ENCODE measurements around the gene GHDC. TPM values are rescaled to one million over a fixed set of nuclear protein-coding genes. Genes with fewer than 3 reads are reported as not detected.

Gene GHDC
- total RNA-seq, 1 experiment from 2014 or later = 8.5 TPM

DNA sequence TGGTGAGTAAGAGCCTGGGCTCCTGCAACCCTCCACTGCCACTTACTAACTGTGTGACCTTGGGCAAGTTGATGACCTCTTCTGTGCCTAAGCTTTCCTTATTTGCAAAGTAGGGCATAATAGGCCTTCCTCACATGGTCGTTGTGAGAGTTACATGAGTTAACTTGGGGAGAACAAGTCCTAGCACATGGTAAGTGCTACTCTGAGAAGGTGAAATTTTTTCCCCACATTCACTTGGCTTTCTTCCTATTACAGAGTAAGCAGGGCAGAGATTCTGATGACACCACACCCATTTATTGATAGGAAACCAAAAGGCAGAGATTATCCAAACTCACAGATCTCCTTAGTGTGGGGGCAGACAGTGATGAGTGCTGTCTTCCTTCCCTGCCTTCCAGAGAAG lies 15.0 kb downstream of the GHDC start:
- Mint-ChIP-seq H3K9me3 (no peaks in the 10 kb centered on the region; a peak in 1 of 5 replicates), H3K36me3 (ENCODE audit: insufficient read depth in 1 of 3, low read depth in 3 of 3) (no peaks in the 10 kb centered on the region; a peak in 1 of 7 replicates), H3K4me1 (peaks cover 19 to 22% of the 10 kb centered on the region in 2 experiments), H3K27ac (no peak overlapping the region), H3K27me3 (ENCODE audit: low read depth) (peaks cover 57% of the 10 kb centered on the region), H3K4me3 (peak overlapping the region in 1 of 2 experiments; percentile 87; a peak in 1 of 5 replicates)
- Histone ChIP-seq H3K4ac (ENCODE audit: low read depth, low read length) (no peak overlapping the region), H2BK5ac (ENCODE audit: insufficient read length, low read length) (no peak overlapping the region), H3K18ac (ENCODE audit: insufficient read length, low read depth, low read length) (no peak overlapping the region), H3K9ac (ENCODE audit: extremely low read depth, insufficient read length, low read length) (no peak overlapping the region), H3K23me2 (ENCODE audit: insufficient read length, low read depth, low read length, poor library complexity, severe bottlenecking) (peaks cover 18% of the 10 kb centered on the region), H3K9me3 (ENCODE audit: control insufficient read depth, low read depth, low read length) (no peaks in the 10 kb centered on the region), H2AK5ac (ENCODE audit: insufficient read length, low read length) (no peak overlapping the region), H4K20me1 (ENCODE audit: control insufficient read depth, insufficient read depth, insufficient read length) (peaks cover 3% of the 10 kb centered on the region), H3K4me2 (ENCODE audit: insufficient read depth, insufficient read length, low read length) (no peak overlapping the region), H3K27me3 (ENCODE audit: insufficient read depth, low read length) (peaks cover 8% of the 10 kb centered on the region; the same call in 1 of the 2 replicates), H3K27ac (ENCODE audit: insufficient read length, low read depth, low read length) (no peak overlapping the region), H3K23ac (ENCODE audit: insufficient read length, low read depth, low read length) (no peak overlapping the region), H4K91ac (ENCODE audit: insufficient read length, low read depth, low read length) (no peak overlapping the region), H2BK120ac (ENCODE audit: low read depth, low read length, poor library complexity, severe bottlenecking) (no peak overlapping the region), H2BK20ac (ENCODE audit: low read depth, low read length, poor library complexity, severe bottlenecking) (no peak overlapping the region), H2AFZ (ENCODE audit: low read length) (no peak overlapping the region), H3K56ac (ENCODE audit: insufficient read length, low read depth, low read length) (no peak overlapping the region), H4K8ac (replicated peaks; ENCODE audit: insufficient read length, low read depth, low read length) (no peak overlapping the region), H3K79me1 (ENCODE audit: insufficient read depth, low read depth, low read length, poor library complexity, severe bottlenecking) (no peaks in the 10 kb centered on the region), H3K79me2 (ENCODE audit: insufficient read depth, low read length) (no peaks in the 10 kb centered on the region), H3T11ph (ENCODE audit: low read length) (no peak overlapping the region), H3K4me1 (ENCODE audit: insufficient read depth, low read length) (peaks cover 3% of the 10 kb centered on the region; the same call in 1 of the 2 replicates), H3K14ac (ENCODE audit: insufficient read depth, low read length) (no peak overlapping the region), H2BK12ac (ENCODE audit: insufficient read length, low read depth, low read length) (no peak overlapping the region), H4K5ac (ENCODE audit: insufficient read length, low read depth, low read length) (no peak overlapping the region), H2BK15ac (ENCODE audit: low read depth, low read length) (no peak overlapping the region)
- DNase-seq = no peak
- TF ChIP-seq, protein P1, sequence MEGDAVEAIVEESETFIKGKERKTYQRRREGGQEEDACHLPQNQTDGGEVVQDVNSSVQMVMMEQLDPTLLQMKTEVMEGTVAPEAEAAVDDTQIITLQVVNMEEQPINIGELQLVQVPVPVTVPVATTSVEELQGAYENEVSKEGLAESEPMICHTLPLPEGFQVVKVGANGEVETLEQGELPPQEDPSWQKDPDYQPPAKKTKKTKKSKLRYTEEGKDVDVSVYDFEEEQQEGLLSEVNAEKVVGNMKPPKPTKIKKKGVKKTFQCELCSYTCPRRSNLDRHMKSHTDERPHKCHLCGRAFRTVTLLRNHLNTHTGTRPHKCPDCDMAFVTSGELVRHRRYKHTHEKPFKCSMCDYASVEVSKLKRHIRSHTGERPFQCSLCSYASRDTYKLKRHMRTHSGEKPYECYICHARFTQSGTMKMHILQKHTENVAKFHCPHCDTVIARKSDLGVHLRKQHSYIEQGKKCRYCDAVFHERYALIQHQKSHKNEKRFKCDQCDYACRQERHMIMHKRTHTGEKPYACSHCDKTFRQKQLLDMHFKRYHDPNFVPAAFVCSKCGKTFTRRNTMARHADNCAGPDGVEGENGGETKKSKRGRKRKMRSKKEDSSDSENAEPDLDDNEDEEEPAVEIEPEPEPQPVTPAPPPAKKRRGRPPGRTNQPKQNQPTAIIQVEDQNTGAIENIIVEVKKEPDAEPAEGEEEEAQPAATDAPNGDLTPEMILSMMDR (conservative IDR thresholded peaks at IDR 0.05) = no peak
- no CpG with 5 or more reads among the region's 1 CpG for WGBS (ENCODE audit: extremely low coverage, insufficient read length, low lambda C conversion rate)
